Gastroesophageal sphincter (tissue), 3 donors: ENCODE measurements around the gene MUS81.

Experiments used
- POLR2A ChIP-seq, 2 donors: fragments of 450-650 bp; IDR thresholded peaks; one replicate each; pipeline ENCODE4 v1.6.1; 2017; ENCODE audit warnings: antibody characterized with exemption in 2 of 2, mild to moderate bottlenecking in 2 of 2, moderate library complexity in 1 of 2
- POLR2AphosphoS5 ChIP-seq: sonication (generic); formaldehyde crosslinking; IDR thresholded peaks from one replicate; pipeline ENCODE4 v1.6.1; 2017; ENCODE audit warnings: antibody characterized with exemption
- TF ChIP-seq, protein P1 (sequence below), 4 experiments: fragments of 200-600 bp in 2 of 4; fragments of 450-650 bp in 2 of 4; sonication (generic) in 1 of 4; IDR thresholded peaks; one replicate each; pipeline ENCODE4 v1.5.1; 2017 to 2019; ENCODE audit warnings: antibody characterized with exemption in 4 of 4, mild to moderate bottlenecking in 2 of 4, moderate library complexity in 2 of 4

DNA sequence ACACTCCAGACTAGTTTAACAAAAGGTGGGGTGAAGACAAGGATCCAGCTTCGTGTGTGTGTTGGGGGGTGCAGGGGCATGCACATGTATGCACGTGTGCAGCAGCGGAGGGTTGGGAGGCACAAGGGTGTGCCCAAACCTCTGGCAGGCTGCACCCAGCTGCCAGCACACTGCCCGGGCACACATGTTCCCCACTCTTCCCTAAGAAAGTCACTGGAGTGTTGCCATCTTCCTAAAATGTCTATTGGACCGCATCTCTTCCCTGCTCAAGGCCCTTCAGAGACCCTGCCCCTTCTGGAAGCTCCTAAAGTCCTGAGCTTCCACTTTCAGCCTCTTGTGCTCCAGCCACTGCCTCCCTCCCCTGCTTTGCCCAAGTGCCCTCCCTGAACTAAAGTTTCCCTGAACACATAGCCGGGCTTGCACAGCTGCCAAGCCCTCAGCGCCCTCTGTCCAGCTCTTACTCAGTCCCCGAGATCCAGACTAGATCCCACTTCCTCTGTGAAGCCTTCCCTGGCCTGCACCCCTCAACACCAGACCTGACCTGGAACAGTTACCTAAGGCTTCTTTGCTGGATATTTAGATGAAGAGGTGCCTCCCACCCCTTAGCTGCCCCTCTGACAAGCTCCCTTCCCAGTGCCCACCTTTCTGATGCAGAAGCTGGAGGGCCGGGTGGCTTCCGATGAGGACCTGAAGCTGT lies 8.3 kb upstream of the MUS81 start:
- TF ChIP-seq POLR2A (IDR thresholded peaks at IDR 0.05), result no peak
- TF ChIP-seq, protein P1, sequence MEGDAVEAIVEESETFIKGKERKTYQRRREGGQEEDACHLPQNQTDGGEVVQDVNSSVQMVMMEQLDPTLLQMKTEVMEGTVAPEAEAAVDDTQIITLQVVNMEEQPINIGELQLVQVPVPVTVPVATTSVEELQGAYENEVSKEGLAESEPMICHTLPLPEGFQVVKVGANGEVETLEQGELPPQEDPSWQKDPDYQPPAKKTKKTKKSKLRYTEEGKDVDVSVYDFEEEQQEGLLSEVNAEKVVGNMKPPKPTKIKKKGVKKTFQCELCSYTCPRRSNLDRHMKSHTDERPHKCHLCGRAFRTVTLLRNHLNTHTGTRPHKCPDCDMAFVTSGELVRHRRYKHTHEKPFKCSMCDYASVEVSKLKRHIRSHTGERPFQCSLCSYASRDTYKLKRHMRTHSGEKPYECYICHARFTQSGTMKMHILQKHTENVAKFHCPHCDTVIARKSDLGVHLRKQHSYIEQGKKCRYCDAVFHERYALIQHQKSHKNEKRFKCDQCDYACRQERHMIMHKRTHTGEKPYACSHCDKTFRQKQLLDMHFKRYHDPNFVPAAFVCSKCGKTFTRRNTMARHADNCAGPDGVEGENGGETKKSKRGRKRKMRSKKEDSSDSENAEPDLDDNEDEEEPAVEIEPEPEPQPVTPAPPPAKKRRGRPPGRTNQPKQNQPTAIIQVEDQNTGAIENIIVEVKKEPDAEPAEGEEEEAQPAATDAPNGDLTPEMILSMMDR (IDR thresholded peaks at IDR 0.05), result no peak
- TF ChIP-seq POLR2AphosphoS5, result no peak
